ENCODE data around the gene ARID1B. TPM values are rescaled to one million over a fixed set of nuclear protein-coding genes. Genes with fewer than 3 reads are reported as not detected.

Gene ARID1B
- total and polyA plus RNA-seq, 2 of the 4 experiments (the other 2 are of a cell fraction), result 14.5 to 20.1 TPM

- ChIA-PET CTCF (interaction anchor here (0.5 kb wide), 1 partner anchor 20 kb away, joined by 3 read pairs; no protein-coding TSS in a partner anchor), POLR2A (ENCODE audit: unreplicated experiment) (no interaction called here)
- H3K4me2 ChIP-seq (ENCODE audit: low read depth, low read length), result no peak overlapping the region
- H3K23ac ChIP-seq (ENCODE audit: low read depth, low read length), result 0 out of 2 replicates have a peak overlapping the region, but pooled peaks have one; percentile 31
- no peak overlapping the region for H3K4me3 ChIP-seq (ENCODE audit: insufficient read depth, low read depth, low read length)
- H2BK15ac ChIP-seq (ENCODE audit: low read depth, low read length), result no peak overlapping the region
- H4K8ac ChIP-seq (ENCODE audit: low read depth in 2 of 2, low read length in 2 of 2), result no peak overlapping the region
- no peak overlapping the region for H2AK5ac ChIP-seq (ENCODE audit: low read depth, low read length)
- no peak overlapping the region for H3K14ac ChIP-seq (replicated peaks; ENCODE audit: low read depth, low read length)
- TF ChIP-seq CEBPB (IDR thresholded peaks at IDR 0.05; ENCODE audit: low read depth, low read length), result no peak
- no peak for TF ChIP-seq BHLHE40 (IDR thresholded peaks at IDR 0.05; ENCODE audit: low read depth, low read length)
- TF ChIP-seq CHD1 (IDR thresholded peaks at IDR 0.05; ENCODE audit: low read depth, low read length), result no peak
- TF ChIP-seq USF2 (IDR thresholded peaks at IDR 0.05; ENCODE audit: low read depth, low read length), result no peak
- no peak for TF ChIP-seq SMC3 (IDR thresholded peaks at IDR 0.05; ENCODE audit: low read depth, low read length)
- TF ChIP-seq RAD21 (IDR thresholded peaks at IDR 0.05; ENCODE audit: low read length), result no peak
- no peak for TF ChIP-seq MXI1 (IDR thresholded peaks at IDR 0.05; ENCODE audit: borderline replicate concordance, low read depth, low read length)
- no peak for TF ChIP-seq ELK1 (IDR thresholded peaks at IDR 0.05; ENCODE audit: borderline replicate concordance, low read depth, low read length)
- no peak for TF ChIP-seq POLR2A (IDR thresholded peaks at IDR 0.05; ENCODE audit: low read depth, low read length)
- no peak for TF ChIP-seq FOS (IDR thresholded peaks at IDR 0.05; ENCODE audit: low read depth, low read length)
- no peak for TF ChIP-seq RCOR1 (IDR thresholded peaks at IDR 0.05; ENCODE audit: insufficient replicate concordance, low read length)
- no peak for TF ChIP-seq MAFK (IDR thresholded peaks at IDR 0.05; ENCODE audit: low read depth, low read length)
- H2AFZ ChIP-seq (replicated peaks; ENCODE audit: low read length, poor library complexity), result no peak overlapping the region
- H2AK9ac ChIP-seq (replicated peaks; ENCODE audit: low read depth, low read length, poor library complexity), result no peak overlapping the region
- peaks cover 4% of the 10 kb centered on the region for H3K36me3 ChIP-seq (ENCODE audit: control insufficient read depth, insufficient read depth, low read length)
- no peak overlapping the region for H2BK5ac ChIP-seq (ENCODE audit: low read depth, low read length, poor library complexity, severe bottlenecking)
- H4K20me1 ChIP-seq (ENCODE audit: insufficient read depth, low read length), result peaks cover 3% of the 10 kb centered on the region; the same call in 1 of the 2 replicates
- no peaks in the 10 kb centered on the region; the same call in 1 of the 2 replicates for H3K4me1 ChIP-seq (ENCODE audit: control insufficient read depth, insufficient read depth, low read length)
- H3K79me1 ChIP-seq (ENCODE audit: low read depth in 1 of 2, low read length in 2 of 2), result peaks cover 21 to 31% of the 10 kb centered on the region in 2 experiments; a peak in 3 of 4 replicates
- H3K18ac ChIP-seq (ENCODE audit: low read depth, low read length), result no peak overlapping the region
- intact Hi-C loops (cut with micrococcal nuclease) (no loop called here), in situ Hi-C loops (cut with MboI; ENCODE audit: low sequenced_read_pairs) (no loop called here), dilution Hi-C loops (cut with HindIII; ENCODE audit: low sequenced_read_pairs, unreplicated experiment) (no loop called here)
- H2BK20ac ChIP-seq (ENCODE audit: low read depth, low read length), result no peak overlapping the region
- H3K9me3 ChIP-seq (ENCODE audit: control insufficient read depth, insufficient read depth, low read length), result no peaks in the 10 kb centered on the region
- H3K9me1 ChIP-seq (ENCODE audit: insufficient read depth, low read length), result peaks cover 2% of the 10 kb centered on the region; the same call in 1 of the 2 replicates
- ATAC-seq (ENCODE audit: low read depth), result no peak
- H3K27me3 ChIP-seq (ENCODE audit: control insufficient read depth, insufficient read depth, low read length), result no peaks in the 10 kb centered on the region
- H4K5ac ChIP-seq (ENCODE audit: low read depth, low read length), result no peak overlapping the region
- no peak for DNase-seq
- H3K56ac ChIP-seq (ENCODE audit: extremely low read depth, insufficient read depth, low read length), result no peak overlapping the region
- H3K9ac ChIP-seq (ENCODE audit: low read depth, low read length), result no peak overlapping the region
- no peak overlapping the region for H3K27ac ChIP-seq (ENCODE audit: insufficient read depth, low read length)
- no peak overlapping the region for H3K4ac ChIP-seq (ENCODE audit: low read depth, low read length)
- H2BK120ac ChIP-seq (ENCODE audit: low read depth, low read length), result no peak overlapping the region
- no peak overlapping the region for H4K91ac ChIP-seq (ENCODE audit: insufficient read depth, low read depth, low read length)
- no TSS peak for BruUV-seq (replicated peaks)
Measured at GRCh38 chr6:157080986-157081391, 303.8 kb downstream of the ARID1B start.

Data from IMR-90 (cell line).